HG02623 (cell line): ENCODE results near the gene TM9SF1.

ENCODE experiments used
- ATAC-seq: cut with Tn5 transposase; IDR thresholded peaks from one replicate; pipeline ENCODE4 v1.9.1; 2021; ENCODE audit warnings: moderate library complexity; ENCODE audit not compliant: unreplicated experiment

Gene TM9SF1

GRCh38 chr14:24195186-24196070, at the start of gene TM9SF1:
Gene TM9SF1, minus strand, starts transcription at chr14:24195441. Its CDS starts 422 bp downstream, at chr14:24195019.
- peak; percentile 75 for ATAC-seq

DNA sequence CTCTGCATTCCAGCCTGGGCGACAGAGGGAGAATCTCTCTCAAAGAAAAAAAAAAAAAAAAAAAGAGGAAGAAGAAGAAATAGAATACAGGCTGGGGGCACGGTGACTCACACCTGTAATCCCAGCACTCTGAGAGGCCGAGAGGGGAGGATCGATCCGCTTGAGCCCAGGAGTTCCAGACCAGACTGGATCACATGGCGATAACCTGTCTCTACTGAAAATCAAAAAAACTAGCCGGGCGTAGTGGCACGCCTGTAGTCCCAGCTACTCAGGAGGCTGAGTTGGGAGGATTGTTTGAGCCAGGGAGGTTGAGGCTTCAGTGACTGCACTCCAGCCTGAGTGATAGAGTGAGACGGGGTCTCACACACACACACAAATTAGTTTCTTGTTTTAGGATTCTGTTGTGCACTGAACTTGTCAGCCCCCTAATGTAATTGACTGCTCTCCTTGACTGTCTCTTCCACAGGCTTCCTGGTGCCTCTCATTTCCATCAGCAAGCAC, 48.1 kb upstream of the TM9SF1 start:
- ATAC-seq: no peak

DNA sequence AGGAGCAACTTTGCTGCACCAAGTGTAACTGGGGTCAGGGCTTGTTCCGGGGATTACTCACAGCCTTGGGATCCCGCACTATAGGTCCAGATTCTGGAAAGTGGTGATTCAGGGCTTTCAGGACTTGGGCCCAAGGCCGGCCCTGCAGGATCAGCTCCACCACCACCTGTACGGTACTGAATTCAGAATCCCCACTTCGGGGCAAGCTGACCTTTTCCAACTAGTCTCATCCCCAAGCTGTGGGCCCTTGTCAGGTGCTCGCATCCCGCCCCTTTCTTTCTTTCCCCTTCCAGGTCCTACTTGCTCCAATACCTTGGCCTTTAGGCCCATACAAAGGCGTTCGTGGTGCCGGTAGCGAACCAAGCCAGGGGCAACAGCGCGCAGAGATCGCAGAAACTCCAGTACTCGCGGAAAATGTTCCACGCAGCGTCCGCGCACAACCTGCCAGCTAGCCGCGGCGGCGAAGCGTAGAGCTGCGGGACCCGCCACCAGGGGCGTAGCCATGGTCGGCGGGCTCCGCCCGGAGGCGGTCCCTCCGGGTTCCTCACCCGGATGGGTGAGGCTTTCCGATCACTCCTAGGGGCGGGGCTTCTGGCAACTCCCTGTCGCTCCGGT, 46.7 kb upstream of the TM9SF1 start:
- peak; percentile 81 for ATAC-seq

GRCh38 chr14:24240110-24240918, 45.1 kb upstream of the TM9SF1 start:
- ATAC-seq: no peak

DNA sequence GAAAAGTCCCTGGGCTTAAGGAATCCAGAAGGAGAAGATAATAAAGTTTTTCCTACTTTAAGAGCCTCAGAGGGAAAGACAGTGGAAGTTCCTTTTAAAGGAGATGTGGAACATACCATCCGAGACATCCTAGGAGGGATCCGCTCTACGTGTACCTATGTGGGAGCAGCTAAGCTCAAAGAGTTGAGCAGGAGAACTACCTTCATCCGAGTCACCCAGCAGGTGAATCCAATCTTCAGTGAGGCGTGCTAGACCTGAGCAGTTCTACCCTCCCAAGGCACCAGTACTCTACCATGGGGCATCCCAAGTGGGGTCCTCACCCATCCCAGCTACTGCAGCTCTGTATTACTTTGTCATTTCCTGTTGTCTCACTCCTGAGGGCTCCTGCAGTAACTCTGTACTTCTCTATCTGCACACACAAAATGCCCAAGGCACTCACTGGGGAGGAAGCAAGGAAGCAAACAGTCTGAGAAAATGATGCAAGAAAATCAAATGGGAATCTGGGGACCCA, 43.3 kb upstream of the TM9SF1 start:
- ATAC-seq: no peak

- no peak for ATAC-seq
These were observed 42.9 kb upstream of the TM9SF1 start for GRCh38 chr14:24238123-24238522.

- no peak for ATAC-seq
These were observed 42.3 kb upstream of the TM9SF1 start for GRCh38 chr14:24237463-24237955.

GRCh38 chr14:24236689-24237462, 41.6 kb upstream of the TM9SF1 start:
- ATAC-seq: no peak

DNA sequence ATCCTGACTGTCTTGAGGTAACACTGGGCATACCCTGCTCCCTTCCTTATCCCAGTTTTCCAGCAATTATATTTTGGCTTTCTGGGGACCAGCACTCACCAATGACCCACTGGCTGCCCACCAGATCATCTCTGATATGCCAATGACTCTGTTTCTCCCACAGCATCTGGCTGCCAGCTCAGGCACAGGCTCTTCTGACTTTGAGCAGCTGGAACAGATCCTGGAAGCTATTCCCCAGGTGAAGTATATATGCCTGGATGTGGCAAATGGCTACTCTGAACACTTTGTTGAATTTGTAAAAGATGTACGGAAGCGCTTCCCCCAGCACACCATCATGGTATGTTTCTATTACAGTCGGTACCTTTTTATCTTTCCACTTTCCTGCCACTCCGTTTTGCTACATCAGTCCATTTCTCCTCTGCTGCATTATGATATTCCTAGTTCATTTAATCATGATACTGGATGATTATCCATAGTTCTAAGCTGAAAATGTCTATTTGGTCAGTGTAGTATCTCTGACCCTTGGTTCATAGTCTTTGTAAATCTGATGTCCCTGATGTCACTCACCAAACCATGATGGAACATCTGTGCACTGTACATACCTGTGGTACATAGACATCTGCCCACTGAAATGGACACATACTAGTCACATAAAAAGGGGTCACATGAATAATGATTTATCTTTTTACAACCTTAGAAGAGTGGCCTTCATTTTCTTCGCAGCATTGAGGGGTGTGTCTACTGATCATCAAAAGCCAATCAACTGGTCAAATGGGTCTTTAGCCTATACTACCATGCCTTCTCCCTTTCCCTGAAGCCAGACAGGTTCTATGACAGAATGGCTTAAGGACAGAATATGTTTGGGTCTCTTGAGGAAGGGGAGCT, 40.8 kb upstream of the TM9SF1 start:
- ATAC-seq: no peak

GRCh38 chr14:24234095-24235005, 39.1 kb upstream of the TM9SF1 start:
- ATAC-seq: no peak

DNA sequence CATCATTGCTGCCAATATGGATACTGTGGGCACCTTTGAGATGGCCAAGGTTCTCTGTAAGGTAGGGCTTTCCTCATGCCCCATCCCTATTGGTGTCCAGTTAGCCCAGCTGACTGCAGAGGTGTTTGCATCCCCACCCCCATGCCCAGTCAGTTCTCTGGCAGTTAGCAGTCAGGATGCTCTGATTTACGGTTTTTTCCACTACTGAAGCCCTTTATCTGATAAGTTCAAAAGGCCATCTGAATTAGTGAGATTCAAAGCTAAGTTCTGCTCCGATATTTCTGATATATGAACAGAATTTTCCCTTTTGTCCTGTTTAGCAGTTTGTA, 38.3 kb upstream of the TM9SF1 start:
- no peak for ATAC-seq

- ATAC-seq: peak; percentile 57
These were observed 37.6 kb upstream of the TM9SF1 start, which contains the start of gene GMPR2 for GRCh38 chr14:24232645-24233537. Gene GMPR2, plus strand, starts transcription at chr14:24232929. Its CDS starts 325 bp downstream, at chr14:24233254.

DNA sequence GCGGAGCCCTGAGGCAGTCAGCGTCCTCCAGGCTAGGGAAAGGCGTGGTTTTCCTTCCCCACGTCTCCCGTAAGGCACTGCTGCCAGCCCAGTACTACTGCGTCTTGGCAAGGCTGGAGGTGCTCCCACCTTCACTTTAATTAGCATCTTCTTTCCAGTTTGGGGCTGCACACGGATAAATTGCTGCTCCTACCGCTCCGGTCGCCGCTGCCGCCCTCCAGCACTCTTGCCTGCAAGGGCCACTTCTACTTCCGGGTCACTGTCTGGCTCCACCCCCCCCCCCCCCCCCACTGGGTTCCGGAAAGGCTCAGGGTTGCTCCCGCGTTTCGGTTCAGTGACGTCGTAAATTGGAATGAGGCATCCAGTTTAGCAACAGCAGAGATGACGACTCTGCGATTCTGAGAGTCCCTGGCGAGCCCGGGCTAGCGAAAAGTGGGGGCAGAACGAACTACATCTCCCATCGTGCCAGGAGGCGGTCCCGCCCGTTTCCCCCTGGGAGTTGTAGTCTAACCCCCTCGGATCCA, 36.9 kb upstream of the TM9SF1 start, which contains the start of gene NEDD8:
NEDD8 (minus strand) TSS at position 247 of the 524 bp plus-strand sequence; CDS start at position 147, 100 bp downstream.
- peak; percentile 65 for ATAC-seq

GRCh38 chr14:24231263-24232120, 36.3 kb upstream of the TM9SF1 start:
- ATAC-seq: no peak

- ATAC-seq: no peak
These were observed 33.7 kb upstream of the TM9SF1 start for GRCh38 chr14:24228902-24229301.

GRCh38 chr14:24226473-24226872, 31.2 kb upstream of the TM9SF1 start:
- ATAC-seq: no peak
